HG03108 (cell line): ENCODE data around the gene LRRC10.

Experiments
- ATAC-seq: cut with Tn5 transposase; IDR thresholded peaks from one replicate; pipeline ENCODE4 v1.9.1; 2021; ENCODE audit warnings: moderate library complexity; ENCODE audit not compliant: unreplicated experiment

Gene LRRC10, protein sequence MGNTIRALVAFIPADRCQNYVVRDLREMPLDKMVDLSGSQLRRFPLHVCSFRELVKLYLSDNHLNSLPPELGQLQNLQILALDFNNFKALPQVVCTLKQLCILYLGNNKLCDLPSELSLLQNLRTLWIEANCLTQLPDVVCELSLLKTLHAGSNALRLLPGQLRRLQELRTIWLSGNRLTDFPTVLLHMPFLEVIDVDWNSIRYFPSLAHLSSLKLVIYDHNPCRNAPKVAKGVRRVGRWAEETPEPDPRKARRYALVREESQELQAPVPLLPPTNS

GRCh38 chr12:69610729-69611128 lies at the start of gene LRRC10:
Gene LRRC10, minus strand, starts transcription at chr12:69610907. Its CDS starts 69 bp downstream, at chr12:69610838.
- ATAC-seq: no peak

GRCh38 chr12:69660164-69660863 lies 49.6 kb upstream of the LRRC10 start:
- no peak for ATAC-seq

GRCh38 chr12:69658203-69658602 lies 47.5 kb upstream of the LRRC10 start:
- ATAC-seq: no peak

- no peak for ATAC-seq
These were observed 46.9 kb upstream of the LRRC10 start for GRCh38 chr12:69657376-69658137.

GRCh38 chr12:69655616-69656340 lies 45.1 kb upstream of the LRRC10 start:
- no peak for ATAC-seq

DNA sequence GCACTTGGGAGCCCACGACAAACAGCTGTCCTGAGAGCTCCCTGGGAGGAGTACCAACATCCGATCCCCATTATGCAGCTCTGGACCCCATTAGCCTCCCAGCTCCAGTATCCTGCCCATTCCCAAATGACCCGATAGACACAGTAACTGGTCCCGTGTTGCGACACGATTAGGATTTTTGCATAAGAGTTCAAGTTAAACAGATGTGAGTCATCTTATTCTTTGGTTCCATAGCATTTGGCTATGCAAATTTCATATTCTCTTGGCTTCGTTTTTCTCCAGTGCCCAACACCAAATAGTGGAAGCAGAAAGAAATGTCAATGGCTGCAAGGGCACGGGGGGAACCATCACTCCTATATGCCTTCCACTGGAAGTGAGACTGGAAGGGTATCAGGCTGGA lies 43.0 kb upstream of the LRRC10 start:
- ATAC-seq: no peak

GRCh38 chr12:69651922-69652321 lies 41.2 kb upstream of the LRRC10 start:
- ATAC-seq: no peak

DNA sequence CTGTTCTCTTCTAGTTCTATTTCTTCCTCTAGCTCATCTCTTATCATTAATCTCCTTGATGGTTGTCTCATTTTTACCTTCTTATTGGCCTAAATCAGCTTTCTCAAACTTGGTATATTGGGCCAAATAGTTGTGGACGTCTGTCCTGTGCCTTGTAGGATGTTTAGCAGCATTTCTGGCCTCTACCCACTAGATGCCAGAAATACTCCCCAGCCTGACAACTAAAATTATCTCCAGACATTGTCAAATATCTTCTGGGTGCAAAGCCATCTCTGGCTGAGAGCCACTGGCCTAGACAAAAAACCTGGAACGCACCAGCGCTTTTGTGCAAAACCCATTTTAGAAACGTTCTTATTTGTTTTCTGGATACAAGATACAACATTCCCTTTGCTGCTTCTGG lies 38.8 kb upstream of the LRRC10 start:
- no peak for ATAC-seq

DNA sequence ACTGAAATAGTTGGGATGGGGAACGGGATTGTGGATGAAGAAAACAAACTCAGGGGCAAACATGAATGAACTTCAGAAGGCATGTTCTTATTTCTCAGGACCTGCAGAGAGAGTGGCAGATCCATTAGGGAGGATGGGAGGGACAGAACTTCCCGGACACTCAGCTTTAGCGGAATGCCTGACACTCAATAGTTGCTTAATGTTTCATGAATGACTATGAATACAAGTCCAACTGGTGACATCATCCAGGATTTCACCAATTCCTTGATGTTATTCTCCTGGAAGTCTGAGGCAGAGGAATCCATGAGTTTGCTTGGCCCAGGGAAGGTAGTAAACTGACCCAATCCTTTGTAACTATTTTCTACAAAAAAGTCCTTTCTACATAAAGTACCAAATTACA lies 37.8 kb upstream of the LRRC10 start:
- no peak for ATAC-seq

- no peak for ATAC-seq
These were observed 36.5 kb upstream of the LRRC10 start for GRCh38 chr12:69647178-69647577.

DNA sequence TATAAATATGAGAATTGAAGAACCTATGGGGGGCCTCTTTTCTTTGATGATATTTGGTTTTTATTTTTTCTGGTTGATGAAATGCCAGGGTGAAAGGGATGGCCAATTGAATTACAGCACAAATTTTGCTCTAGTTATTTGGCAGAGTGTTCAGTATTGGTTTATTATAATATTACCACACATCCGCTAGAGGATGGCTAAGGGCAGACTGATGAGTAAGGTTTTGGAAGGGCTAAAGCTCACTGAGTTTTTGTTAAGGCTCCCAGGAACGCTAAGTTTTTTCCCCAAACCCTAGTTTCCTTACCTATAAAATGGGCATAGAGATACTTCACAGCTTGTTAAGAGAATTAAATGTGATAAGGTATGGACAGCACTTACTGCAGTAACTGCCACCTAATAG lies 34.3 kb upstream of the LRRC10 start:
- ATAC-seq: no peak

DNA sequence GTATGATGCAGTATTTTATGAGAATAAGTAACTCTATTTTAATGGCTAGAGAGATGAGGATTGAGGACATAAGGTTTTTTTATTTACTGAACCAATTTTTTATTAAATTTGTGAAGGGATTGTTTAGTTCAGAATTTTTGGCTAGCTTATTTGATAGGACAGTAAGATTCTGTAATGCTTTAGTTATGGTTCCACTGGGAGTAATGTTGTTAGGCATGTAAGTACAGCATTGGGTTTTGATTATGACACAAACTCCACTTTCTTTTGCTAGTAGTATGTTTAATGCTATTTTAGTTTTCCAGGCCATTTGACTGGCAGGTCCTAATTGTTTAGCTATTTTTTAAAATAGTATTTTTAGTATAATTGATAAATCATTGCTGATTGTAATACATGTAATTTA lies 33.8 kb upstream of the LRRC10 start:
- ATAC-seq: no peak

DNA sequence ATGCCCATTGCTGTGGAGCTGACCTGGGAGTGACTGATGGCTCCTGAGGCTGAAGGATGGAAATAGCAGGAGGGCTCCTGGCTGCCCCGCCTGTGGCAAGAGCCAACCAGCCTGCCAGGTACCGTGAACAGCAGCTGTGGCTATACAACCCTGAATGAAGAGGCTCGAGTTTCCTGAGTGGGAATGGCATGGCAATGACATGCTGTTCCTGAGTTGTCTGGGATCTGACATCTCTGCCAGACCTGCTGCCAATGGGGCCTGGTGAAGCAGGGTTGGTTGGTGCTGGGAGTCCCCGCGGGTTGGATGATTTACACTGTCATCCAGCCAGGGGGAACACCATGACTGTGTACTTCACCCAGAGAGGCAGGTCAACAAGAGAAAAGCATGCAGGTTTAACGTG lies 31.8 kb upstream of the LRRC10 start:
- ATAC-seq: no peak

GRCh38 chr12:69641546-69641945 lies 30.8 kb upstream of the LRRC10 start:
- ATAC-seq: no peak

DNA sequence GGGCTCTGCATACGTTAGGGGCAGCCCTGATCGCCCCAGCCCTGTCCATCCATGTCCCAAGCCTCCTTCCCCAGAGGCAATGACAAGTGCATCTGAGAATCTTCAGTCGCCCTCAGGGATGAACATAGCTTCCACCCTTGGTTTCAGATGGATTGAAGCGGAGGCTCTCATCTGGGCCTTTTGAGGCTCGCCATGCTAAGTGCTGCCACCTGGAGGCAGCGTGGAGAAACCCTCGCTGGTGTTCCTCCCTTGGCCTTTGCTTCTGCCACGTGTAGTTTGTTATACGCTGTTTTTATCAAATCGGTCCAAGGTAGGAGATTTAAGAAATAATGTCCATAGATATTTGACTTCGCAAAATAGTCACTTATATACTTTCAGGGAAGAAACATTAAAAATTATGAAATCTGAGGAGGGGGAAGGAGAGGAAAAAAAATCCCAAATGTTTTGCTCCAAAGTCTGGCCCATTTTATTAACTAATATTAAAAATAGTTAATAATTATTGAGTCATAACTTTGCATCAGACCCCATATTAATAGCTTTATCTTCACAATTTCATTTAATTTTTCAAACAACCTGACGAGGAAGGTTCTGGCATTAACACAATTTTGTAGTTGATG lies 28.8 kb upstream of the LRRC10 start:
- peak; percentile 67 for ATAC-seq

DNA sequence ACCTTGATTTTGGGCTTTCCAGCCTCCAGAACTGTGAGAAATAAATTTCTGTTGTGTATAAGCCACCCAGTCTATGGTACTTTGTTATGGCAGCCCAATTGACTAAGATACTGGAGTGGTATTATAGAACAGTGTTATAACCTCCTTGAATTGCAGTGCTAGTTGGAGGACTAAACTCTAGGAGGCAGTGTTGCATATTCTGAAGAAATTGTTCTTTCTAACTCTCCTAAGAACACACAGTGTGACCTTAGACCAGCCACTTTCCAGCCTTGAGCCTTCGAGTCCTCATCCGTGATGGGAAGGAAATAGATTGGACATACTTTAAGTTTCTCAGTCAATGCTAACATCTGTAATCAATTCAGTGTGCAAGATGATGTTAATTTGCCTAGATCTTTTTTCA lies 22.4 kb upstream of the LRRC10 start:
- ATAC-seq: no peak

GRCh38 chr12:69630191-69630590 lies 19.5 kb upstream of the LRRC10 start:
- no peak for ATAC-seq

DNA sequence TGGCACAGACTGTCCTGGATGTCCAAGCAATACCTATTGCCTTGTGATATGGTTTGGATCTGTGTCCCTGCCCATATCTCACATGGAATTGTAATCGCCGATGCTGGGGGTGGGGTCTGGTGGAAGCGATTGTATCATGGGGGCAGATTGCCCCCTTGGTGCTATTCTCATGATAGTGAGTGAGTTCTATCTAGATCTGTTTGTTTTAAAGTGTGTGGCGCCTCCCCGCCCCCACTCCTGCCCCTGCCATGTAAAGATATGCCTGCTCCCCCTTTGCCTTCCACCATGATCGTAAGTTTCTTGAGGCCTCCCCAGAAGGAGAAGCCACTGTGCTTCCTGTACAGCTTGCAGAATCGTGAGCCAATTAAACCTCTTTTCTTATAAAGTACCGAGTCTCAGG lies 16.8 kb upstream of the LRRC10 start:
- ATAC-seq: no peak

DNA sequence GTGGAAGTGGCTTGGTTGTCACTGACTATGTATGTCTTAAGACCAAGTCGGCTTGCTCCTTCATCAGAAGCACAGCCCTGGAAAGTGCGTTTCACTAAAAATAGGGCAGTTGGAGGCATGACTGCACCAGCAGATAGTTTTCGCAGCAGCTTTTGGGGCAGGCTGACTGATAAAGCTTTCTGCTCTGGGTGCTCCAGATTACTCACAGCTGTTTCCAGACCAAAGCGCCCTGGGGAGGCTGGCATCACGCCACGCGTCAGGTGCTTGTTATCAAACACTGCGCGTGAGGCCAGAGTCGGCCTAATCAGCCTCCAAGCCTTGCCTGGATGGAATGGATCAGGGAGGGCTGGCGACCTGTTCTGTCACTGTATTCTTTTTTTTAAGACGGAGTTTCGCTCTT lies 13.3 kb upstream of the LRRC10 start:
- no peak for ATAC-seq

- no peak for ATAC-seq
These were observed 10.8 kb upstream of the LRRC10 start for GRCh38 chr12:69621551-69621950.

- no peak for ATAC-seq
These were observed 10.2 kb upstream of the LRRC10 start for GRCh38 chr12:69620921-69621320.
